GM19455 (cell line): Measurements from ENCODE around the gene TMEM205.
"Not testable (repeated sequence)": the region's sequence is repeated elsewhere in the genome, so short reads cannot be mapped to it uniquely, and the experiment has no call there.

Experiments used
- ATAC-seq: cut with Tn5 transposase; IDR thresholded peaks from one replicate; pipeline ENCODE4 v1.9.1; 2021; ENCODE audit not compliant: unreplicated experiment

TMEM205 gene

DNA sequence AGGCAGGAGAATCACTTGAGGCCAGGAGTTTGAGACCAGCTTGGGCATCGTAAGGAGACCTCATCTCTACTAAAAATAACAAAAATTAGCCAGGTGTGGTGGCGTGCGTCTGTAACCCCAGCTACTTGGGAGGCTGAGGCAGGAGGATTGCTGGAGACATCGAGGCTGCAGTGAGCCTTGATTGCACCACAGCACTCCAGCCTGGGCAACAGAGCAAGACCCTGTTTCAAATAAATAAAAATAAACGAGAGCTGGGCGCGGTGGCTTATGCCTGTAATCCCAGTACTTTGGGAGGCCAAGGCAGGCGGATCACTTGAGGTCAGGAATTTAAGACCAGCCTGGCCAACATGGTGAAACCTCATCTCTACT is 6.0 kb downstream of the TMEM205 start:
- not testable (repeated sequence) for ATAC-seq

DNA sequence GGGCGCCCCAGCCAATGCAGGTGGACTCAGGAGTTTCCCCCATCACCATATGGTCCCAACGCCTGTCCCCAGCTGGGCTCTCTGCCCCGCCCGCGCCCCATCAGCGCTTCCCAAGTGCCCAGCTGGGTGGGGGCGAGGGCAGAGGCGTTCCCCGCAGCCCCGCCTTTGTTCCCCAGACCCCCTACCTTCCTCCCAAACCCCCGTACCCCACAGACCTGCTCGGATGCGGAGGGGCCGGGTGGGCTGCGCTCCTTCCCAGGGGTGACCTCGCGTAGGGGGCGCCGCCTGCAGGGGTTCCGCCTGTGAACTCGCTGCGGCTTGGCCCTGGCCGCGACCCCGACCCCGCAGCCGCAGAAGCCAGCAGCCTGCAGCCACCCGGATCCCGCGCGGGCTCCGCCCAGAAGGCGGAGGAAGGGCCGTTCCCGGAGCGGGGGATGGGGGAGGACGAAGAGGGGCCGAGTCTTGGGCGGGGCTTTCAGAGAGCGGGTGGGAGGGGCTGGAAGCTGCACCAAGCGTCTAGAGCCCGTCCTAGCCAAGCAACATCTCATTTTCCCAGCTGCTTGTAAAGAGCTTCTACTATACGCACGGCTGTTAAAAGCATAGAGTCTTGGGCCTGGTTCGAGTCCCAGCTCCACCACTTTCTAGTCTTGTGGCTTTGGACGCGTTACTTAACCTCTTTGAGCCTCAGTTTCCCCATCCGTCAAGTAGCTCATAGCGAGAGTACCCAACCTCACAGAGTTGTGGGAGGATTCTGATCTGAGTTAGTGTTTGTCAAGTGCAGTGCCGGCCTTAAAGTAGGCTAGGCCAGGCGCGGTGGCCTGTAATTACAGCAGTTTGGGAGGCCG is 6.6 kb downstream of the TMEM205 start, which contains the start of gene RAB3D:
Gene RAB3D, minus strand, starts transcription at position 404 of the 845 bp plus-strand sequence. CDS start 2,258 bp downstream, outside the sequence.
- no peak for ATAC-seq

DNA sequence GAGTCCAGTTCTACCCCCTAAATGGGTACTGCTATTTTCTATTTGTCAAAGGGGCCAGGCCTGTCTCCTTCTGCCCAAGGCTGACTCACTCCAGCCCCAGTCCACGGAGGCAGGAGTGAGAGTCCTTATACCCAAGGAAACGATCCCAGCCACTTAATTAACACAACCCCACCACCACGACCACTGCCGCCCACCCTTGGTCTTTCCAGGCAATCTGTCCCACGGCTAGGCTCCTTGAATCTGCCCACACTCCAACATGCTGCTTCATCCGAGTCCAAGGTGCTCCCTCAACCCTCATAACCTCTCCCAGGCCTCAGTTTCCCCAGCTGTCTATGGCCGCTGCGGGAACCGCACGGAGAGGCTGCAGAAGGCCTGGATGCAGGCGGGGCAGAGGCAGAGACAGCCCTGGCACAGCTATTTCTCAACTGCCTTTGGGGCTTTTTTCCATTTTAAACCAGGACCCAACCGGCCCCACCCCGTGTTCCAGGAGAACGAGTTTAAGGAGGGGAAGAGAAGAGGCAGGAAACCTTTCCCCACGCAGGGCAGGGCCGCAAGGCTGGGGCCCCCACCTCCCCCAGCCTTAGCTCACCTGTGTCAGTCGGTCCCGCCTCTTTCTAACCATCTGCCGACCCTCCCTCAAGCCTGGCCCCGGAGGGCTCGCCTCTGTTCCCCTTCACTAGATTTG is 7.4 kb downstream of the TMEM205 start:
- ATAC-seq = no peak

DNA sequence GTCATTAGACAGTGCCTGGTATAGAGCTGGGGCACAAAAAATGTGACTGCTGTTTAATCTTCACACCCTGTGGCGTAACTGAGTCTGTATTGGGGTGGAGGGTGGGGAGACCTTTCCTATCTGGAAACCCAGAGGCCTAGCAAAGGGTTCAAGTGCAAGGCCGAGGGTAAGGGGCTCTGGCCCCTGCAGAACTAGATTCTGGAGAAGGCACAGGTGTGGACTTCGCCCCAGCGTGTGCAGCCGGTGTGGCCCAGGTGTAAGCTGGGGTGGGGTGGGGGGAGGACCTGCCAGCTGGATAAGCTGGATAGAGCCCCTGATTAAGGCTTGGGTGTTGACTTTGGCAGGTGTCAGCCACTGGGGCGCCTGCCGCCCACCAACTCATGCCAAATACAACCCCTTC is 7.9 kb downstream of the TMEM205 start:
- no peak for ATAC-seq

DNA sequence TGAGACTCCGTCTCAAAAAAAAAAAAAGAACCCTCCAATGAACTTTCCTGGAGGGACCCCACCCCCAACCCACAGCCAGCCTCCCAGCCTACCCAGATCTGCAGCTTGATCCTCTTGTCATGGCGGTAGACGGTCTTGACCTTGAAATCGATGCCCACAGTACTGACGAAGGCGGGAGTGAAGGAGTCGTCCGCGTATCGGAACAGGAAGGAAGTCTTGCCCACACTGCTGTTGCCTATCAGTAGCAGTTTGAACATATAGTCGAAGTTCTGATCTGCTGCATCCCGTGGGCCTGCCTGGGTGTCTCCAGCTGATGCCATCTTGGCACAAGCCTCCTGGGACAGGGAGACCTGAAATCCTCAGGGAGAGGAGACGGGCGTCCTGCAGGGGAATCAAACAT is 9.0 kb downstream of the TMEM205 start:
- no peak for ATAC-seq

DNA sequence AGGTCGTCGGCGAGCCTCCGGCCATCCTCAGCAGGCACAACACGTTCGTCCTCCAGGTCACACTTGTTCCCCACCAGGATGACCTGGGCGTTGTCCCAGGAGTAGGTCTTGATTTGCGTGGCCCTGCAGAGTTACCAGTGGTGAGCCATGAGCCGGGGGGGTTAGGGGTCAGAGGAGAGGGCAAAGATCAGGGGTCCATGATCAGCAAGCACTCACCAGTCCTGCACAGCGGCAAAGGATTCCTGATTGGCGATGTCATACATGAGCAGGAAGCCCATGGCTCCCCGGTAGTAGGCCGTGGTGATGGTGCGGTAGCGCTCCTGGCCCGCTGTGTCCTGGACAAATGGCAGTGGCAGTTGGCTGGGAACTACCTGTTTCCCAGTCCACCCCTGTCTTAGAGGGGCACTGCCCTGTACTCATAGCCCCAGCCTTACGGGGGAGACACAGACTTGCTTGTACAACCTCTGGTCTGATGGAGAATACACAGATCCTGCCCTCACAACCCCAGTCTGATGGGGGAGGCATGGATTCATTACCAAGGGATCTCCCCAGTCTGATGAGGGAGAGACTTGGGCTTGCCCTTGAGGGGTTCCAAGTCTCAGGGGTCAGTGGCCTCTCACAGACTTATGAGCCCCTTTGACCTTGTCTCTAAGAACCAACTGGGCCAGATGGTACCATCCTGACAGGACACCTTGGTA is 10.5 kb downstream of the TMEM205 start:
- no peak for ATAC-seq

DNA sequence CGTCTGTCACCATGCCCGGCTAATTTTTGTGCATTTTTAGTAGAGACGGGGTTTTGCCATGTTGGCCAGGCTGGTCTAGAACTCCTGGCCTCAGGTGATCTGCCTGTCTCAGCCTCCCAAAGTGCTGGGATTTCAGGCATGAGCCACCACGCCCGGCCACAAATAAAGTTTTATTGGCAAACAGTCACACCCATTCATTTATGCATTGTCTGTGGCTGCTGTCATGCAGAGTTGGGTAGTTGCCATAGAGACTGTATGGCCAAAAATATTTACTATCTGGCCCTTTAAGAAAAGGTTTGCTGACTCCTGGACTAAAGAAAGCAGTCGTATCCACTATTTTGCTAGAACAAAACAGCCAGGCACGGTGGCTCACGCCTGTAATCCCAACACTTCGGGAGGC is 12.2 kb downstream of the TMEM205 start:
- ATAC-seq = not testable (repeated sequence)

DNA sequence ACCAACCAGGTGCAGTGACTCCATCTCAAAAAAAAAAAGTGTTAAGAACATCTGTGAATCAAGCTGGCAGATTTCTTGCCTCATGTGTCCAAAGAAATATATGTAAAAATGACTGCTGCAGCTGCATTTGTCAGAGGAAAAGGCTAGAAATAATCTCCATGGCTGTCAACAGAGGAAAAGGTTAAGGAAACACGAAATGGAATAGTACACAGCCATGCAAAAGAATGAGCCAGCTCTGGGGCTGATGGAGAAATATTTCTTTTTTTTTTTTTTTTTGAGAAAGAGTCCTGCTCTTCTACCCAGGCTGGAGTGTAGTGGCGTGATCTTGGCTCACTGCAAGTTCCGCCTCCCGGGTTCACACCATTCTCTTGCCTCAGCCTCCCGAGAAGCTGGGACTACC is 13.2 kb downstream of the TMEM205 start:
- no peak for ATAC-seq

DNA sequence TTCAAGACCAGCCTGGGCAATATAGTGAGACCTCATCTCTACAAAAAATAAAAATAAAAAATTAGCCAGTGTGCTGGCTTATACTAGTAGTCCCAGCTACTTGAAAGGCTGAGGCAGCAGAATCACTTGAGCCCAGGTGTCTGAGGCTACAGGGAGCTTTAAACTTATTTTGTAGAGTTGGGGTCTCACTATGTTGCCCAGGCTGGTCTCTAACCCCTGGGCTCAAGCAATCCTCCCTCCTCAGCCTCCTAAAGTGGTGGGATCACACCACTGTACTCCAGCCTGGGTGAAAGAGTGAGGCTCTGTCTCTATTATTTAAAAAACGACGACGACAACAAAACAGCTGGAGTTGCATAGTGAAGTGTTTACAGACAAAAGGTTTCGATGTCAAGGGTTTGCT is 14.6 kb downstream of the TMEM205 start:
- no peak for ATAC-seq

DNA sequence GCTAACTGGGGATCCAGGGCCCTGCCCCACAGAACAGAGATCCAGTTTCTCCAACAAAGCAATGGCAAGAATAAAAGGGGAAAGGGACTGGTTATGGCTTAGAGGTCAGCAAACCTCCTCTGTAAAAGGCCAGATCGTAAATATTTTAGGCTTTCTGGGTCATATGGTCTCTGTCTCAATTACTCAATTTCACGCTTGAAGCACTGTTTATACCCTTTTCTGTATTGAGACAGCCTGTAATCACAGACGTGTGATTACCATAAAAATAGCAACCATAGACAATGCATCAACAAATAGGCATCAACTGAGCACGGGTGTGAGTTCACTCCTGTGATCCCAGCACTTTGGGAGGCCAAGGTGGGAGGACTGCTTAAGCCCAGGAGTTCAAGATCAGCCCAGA is 15.9 kb downstream of the TMEM205 start:
- ATAC-seq = no peak

DNA sequence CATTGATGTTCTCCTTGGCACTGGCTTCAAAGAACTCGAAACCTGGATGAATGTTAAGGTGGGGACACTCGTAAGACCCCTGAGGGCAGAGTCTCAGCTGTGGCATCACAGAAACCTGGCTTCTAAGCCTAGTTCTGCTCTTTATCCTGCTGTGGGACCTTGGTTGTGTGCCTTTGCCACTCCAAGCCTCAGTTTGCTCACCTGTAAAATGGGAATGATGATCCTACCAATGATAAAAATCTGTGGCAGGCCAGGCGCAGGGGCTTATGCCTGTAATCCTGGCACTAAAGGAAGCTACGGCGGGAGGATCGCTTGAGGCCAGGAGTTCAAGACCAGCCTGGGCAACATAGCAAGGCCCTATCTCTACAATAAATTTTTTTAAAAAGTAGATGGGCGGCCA is 20.5 kb downstream of the TMEM205 start:
- no peak for ATAC-seq

DNA sequence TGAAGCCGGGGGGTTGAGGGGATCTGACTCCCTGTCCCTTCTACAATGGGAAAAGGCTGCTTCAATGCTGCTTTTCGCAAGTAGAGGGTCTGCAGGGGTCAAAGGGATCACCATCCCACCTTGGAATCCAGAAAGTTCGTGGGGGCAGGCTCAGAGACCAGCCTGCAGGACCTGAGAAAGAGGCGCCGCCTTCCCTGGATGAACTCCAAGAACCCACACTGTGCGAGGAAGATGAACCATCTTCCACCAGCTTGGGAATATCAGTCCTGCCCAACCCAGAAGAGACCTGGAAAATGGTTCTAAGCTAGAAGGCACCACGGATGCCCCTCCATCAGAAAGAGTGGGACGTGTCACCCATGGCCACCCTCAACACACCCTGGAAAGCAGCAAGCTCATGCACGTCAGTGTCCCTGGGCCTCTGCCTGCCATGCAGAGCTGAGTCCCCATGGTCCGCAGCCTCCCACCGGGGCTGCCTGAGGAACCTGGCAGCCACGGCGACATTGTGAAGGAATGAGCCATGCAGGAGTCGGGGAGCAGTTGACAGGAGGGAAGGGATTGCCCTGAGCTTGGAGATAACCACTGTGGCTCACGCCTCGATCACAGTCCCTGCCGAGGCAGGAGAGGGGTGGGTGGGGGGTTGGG is 21.2 kb downstream of the TMEM205 start:
- no peak for ATAC-seq

DNA sequence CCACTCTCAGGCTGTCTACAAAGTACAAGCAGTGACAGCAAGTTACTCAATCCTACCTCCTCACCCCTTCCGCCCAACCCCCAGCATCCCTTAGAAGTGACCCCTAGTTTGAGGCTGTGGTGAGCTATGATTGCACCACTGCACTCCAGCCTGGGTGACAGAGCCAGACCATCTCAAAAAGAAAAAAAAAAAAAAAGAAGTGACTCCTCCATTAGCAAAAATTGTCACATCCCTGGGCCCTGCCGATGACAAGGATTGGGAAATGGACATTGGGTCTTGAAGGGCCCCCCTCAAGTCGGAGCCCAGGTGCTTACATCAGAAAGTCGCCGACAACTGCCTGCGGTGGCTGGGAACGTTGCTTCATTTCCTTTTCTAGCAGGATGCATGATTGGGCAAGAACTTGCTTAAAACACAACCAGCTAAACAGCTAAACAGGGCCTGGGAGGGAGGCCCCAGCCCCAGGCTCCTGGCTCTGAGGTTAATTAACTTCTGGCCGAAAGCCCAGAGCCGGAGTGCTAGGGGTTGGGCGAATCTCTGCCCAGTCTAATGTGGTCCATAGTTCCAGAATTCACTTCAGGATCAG is 21.9 kb downstream of the TMEM205 start:
- ATAC-seq = no peak

DNA sequence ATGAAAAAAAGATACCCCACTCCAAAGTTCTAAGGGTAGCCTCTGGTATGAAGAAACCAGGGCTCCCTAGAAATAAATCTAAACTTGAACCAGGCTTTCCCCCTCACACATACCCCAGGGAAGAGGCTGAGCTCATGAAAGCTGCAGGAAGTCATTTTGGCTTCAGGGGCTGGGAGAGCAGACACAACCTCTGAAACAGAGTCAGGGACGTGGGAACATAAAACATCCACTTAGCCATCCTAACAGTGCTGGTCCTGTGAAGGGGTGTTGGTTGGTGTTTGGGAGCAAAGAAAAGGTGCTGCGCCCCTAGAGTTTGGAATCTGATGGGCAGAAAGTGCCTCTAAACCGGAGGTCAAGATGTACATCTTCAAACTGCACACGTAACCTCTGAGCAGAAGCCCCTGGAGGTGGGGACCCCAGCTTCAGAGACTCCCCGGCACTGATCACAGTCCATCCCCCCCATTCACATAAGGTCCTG is 22.4 kb downstream of the TMEM205 start:
- ATAC-seq = no peak

DNA sequence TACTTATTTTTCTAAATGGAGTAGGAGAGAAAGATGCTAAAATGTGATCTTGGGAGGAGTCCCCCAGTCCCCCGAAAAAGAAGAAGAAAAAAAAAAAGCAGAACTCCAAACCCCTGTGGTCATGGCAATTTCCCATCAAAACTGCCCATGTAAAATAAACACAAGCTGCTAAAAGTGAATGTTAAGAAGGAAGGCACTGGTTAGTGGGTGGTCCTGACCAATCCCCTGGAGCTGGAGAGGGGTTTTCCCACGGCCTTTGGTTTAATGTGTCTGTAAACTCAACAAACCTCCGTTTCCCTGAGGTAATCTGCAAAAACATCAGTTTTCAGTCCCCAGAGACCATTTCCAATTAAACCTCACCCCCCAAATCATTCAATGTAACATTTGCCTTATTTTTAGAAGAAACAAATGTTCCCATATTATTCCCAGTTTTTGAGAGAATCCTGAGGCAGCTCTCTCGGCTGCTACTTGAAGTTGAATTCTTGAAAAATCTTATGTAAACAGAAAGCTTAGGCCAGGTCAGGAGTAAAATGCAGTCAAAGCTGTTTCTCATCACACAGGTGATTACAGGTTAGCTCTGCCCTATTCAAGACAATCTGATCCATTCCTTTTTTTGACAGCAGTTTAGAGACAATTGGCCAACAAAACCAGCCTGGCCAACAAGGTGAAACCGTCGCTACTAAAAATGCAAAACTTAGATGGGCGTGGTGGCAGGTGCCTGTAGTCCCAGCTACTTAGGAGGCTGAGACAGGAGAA is 23.6 kb downstream of the TMEM205 start:
- no peak for ATAC-seq

DNA sequence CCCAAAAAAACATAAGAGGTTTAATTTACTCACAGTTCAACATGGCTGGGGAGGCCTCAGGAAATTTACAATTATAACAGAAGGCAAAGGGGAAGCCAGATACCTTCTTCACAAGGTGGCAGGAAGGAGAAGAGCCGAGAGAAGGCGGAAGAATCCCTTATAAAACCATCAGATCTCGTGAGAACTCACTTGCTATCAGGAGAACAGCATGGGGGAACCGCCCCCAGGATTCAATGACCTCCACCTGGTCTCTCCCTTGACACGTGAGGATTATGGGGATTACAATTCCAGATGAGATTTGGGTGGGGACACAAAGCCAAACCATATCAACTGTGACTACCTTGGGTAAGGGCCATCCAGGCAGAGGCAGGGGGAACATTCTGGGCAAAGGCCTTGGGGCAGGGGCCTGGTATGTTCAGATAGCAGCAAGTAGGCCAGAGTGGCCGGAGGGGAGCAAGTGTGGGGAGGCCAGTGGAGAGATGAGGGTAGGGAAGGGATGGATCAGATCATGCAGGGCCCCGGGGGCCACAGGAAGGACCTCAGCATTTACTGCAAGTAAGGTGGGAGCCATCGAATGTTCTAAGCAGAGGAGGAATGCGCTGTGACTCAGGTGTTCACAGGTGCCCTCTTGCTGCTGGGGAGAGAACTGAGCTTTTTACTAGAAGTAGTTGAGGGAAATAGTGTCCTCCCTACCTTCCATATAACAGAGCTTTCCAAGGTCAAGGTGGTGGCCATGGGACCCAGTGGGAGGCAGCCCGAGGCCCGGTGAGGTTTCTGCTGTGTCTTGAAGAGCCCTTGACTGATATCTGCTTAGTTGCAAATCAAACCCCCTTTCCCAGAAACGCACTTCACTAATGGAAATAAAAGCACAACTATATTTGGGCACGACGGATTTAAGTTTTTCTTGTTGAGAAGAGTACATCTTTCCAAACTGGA is 24.6 kb downstream of the TMEM205 start:
- no peak for ATAC-seq

DNA sequence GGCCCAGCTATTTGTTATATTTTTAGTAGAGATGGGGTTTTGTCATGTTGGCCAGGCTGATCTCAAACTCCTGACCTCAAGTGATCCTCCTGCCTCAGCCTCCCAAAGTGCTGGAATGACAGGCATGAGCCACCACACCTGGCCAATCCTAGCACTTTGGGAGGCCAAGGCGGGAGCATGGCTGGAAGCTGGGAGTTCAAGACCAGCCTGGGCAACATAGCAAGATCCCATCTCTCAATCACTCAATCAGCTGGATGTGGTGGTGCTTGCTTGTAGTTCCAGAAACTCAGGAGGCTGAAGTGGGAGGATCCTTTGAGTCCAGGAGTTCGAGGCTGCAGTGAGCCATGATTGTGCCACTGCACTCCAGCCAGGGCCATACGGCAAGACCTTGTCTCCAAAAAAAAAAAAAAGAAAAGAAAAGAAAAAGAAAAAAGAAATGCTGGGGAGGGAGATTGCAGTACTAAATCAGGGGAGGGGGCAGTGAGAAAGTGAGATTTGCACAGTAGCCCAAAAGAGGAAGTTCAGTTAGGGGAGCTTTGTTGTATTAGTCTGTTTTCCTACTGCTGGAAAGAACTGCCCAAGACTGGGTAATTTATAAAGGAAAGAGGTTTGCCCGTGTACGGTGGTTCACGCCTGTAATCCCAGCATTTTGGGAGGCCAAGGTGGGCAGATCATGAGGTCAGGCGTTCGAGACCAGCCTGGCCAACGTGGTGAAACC is 25.6 kb downstream of the TMEM205 start:
- not testable (repeated sequence) for ATAC-seq

DNA sequence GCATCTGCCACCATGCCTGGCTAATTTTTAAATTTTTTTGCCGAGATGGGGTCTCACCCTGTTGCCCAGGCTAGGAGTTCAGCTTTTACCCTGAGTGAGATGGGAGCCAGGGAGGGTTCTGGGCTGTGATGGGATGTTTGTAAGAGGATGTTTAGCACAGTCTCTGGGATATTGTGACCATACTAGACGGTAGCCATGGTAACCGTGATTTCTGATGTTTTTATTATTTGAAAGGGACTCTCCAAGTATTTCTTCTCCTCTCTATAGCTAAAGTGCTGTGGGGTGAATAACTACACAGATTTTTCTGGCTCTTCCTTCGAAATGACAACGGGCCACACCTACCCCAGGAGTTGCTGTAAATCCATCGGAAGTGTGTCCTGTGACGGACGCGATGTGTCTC is 39.7 kb downstream of the TMEM205 start:
- no peak for ATAC-seq
